Measurements from ENCODE around the gene TP53I11. TPM values are rescaled to one million over a fixed set of nuclear protein-coding genes. Genes with fewer than 3 reads are reported as not detected.

TP53I11 gene
- total and polyA plus RNA-seq, 2 donors (not counting 1 experiment from before 2014, with no cell fraction given): 25.0 to 229 TPM

DNA sequence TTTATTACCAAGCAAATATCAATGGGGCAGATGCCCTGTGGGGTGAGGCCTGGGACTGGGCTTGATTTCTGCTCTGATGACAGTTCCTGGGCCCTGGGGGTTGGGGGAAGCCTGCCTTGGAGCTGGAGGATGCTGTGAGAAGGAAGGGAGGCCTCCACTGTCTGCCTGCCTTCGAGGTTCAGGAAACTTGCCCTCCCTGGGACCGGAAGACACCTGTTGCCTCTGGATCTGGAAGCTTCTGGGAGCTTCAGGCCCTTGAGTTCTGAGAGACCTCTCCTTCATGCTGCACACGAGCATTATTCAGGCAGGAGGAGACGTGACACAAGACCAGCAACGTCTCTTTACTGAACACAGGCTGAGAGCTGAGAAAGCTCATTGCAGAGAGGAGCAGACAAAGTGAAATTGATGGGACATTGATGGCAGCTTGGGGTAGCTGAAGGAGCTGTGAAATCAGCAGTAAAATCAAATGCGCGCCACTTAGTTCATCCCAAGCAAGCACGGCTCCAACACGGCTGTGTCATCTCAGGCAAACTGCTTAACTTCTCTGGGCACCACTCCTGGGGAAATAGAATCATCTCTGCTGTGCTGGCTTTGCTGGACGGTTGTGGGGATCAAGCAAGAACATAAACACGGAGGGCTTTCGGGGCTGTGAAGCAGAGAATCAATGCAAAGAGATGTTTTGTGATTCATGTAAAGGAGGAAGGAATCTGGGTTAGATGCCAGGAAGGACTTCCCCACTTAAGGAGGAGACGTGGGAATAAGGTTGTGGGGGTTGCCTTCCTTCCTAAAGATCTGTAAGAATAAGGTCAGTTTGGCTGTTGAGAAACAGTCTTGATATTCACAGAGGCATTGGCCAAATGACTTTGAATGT, 64.5 kb downstream of the TP53I11 start:
- H3K9me3 ChIP-seq (ENCODE audit: control extremely low read depth in 1 of 3, control insufficient read depth in 2 of 3, insufficient read depth in 1 of 3, low read length in 2 of 3): no peaks in the 10 kb centered on the region
- H3K4me1 ChIP-seq (ENCODE audit: control insufficient read depth in 2 of 2, insufficient read depth in 2 of 2, low read length in 2 of 2): no peaks in the 10 kb centered on the region
- ATAC-seq (ENCODE audit: low read depth) (no peak), DNase-seq (no peak)
- Mint-ChIP-seq H3K27me3 (no peaks in the 10 kb centered on the region), H3K4me3 (no peak overlapping the region), H3K4me1 (no peaks in the 10 kb centered on the region), H3K9me3 (ENCODE audit: insufficient read depth) (no peaks in the 10 kb centered on the region), H3K27ac (no peak overlapping the region)
- intact Hi-C loops (cut with micrococcal nuclease): no loop called here
- H3K79me2 ChIP-seq (ENCODE audit: control insufficient read depth, insufficient read depth, low read length): no peaks in the 10 kb centered on the region
- H3K4me3 ChIP-seq (ENCODE audit: control extremely low read depth in 1 of 5, extremely low read depth in 1 of 5, insufficient read depth in 1 of 5, low read depth in 2 of 5, low read length in 4 of 5): no peak overlapping the region
- TF ChIP-seq EZH2 (IDR thresholded peaks at IDR 0.05; ENCODE audit: borderline replicate concordance, insufficient read depth, low read depth, low read length, poor library complexity, severe bottlenecking): no peak
- TF ChIP-seq, protein P1, sequence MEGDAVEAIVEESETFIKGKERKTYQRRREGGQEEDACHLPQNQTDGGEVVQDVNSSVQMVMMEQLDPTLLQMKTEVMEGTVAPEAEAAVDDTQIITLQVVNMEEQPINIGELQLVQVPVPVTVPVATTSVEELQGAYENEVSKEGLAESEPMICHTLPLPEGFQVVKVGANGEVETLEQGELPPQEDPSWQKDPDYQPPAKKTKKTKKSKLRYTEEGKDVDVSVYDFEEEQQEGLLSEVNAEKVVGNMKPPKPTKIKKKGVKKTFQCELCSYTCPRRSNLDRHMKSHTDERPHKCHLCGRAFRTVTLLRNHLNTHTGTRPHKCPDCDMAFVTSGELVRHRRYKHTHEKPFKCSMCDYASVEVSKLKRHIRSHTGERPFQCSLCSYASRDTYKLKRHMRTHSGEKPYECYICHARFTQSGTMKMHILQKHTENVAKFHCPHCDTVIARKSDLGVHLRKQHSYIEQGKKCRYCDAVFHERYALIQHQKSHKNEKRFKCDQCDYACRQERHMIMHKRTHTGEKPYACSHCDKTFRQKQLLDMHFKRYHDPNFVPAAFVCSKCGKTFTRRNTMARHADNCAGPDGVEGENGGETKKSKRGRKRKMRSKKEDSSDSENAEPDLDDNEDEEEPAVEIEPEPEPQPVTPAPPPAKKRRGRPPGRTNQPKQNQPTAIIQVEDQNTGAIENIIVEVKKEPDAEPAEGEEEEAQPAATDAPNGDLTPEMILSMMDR (IDR thresholded peaks at IDR 0.05): no peak
- no peaks in the 10 kb centered on the region for H3K27me3 ChIP-seq (replicated peaks in 1 of 4; ENCODE audit: control extremely low read depth in 1 of 4, control insufficient read depth in 3 of 4, insufficient read depth in 4 of 4, low read length in 3 of 4)
- H3K27ac ChIP-seq (ENCODE audit: low read length in 2 of 2): no peak overlapping the region
- no peak overlapping the region for H3K4me2 ChIP-seq (replicated peaks; ENCODE audit: low read depth, low read length, poor library complexity, severe bottlenecking)
- ChIA-PET CTCF (no interaction called here), POLR2A (no interaction called here)
- no peaks in the 10 kb centered on the region for H4K20me1 ChIP-seq (ENCODE audit: control insufficient read depth, insufficient read depth, low read length, poor library complexity, severe bottlenecking)
- no peaks in the 10 kb centered on the region for H3K36me3 ChIP-seq (replicated peaks in 1 of 2; ENCODE audit: control extremely low read depth in 1 of 2, control insufficient read depth in 1 of 2, extremely low read depth in 1 of 2, insufficient read depth in 2 of 2, low read length in 1 of 2)
- H2AFZ ChIP-seq (ENCODE audit: insufficient read depth, low read depth, low read length, poor library complexity, severe bottlenecking): no peak overlapping the region
- 82% methylated on average over 13 of the region's 13 CpGs for whole genome bisulfite sequencing (ENCODE audit: insufficient coverage)
- H3K9ac ChIP-seq (ENCODE audit: low read length): no peak overlapping the region

DNA sequence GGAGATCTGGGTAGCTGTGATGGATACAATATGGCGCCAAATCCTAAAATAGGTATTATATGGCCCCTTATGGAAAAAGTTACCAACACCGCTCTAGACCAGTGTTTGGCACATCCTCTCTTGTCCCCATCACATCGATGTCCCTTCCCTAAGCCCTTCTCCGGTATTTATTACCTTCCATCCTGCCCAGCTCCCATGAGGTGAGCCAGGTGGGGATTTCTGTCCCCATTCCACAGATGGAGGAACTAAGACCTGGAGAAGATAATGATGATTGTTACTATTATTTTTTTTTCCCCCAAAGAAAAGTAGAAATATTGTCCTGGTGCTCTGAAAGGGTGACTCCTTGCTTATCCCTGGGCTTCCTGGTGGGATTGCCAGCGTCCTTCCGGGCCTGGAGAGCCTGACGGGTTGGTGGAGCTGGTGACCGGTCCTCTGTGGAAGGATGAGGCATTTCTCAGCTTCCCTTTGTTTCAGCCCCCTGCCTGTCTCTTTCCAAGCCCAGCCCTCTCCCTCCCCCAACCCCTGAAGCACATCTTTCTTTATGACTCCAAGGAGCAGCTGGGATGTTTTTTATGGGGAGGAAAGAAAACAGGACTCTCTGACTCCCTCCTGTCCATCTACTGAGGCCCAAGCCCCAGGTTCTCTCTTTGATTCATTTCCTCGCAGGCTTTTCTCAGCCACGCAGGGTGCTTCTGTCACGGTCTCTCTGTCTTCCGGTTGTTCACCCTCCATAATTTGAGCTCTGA, 65.4 kb downstream of the TP53I11 start:
- Histone ChIP-seq H3K4me3 (ENCODE audit: control extremely low read depth in 1 of 5, extremely low read depth in 1 of 5, insufficient read depth in 1 of 5, low read depth in 2 of 5, low read length in 4 of 5) (no peak overlapping the region), H4K20me1 (ENCODE audit: control insufficient read depth, insufficient read depth, low read length, poor library complexity, severe bottlenecking) (no peaks in the 10 kb centered on the region), H3K79me2 (ENCODE audit: control insufficient read depth, insufficient read depth, low read length) (no peaks in the 10 kb centered on the region), H3K9ac (ENCODE audit: low read length) (no peak overlapping the region), H3K4me2 (replicated peaks; ENCODE audit: low read depth, low read length, poor library complexity, severe bottlenecking) (no peak overlapping the region), H3K9me3 (ENCODE audit: control extremely low read depth in 1 of 3, control insufficient read depth in 2 of 3, insufficient read depth in 1 of 3, low read length in 2 of 3) (no peaks in the 10 kb centered on the region), H3K27me3 (replicated peaks in 1 of 4; ENCODE audit: control extremely low read depth in 1 of 4, control insufficient read depth in 3 of 4, insufficient read depth in 4 of 4, low read length in 3 of 4) (no peaks in the 10 kb centered on the region), H3K27ac (ENCODE audit: low read length in 2 of 2) (no peak overlapping the region), H3K4me1 (ENCODE audit: control insufficient read depth in 2 of 2, insufficient read depth in 2 of 2, low read length in 2 of 2) (no peaks in the 10 kb centered on the region), H2AFZ (ENCODE audit: insufficient read depth, low read depth, low read length, poor library complexity, severe bottlenecking) (no peak overlapping the region), H3K36me3 (replicated peaks in 1 of 2; ENCODE audit: control extremely low read depth in 1 of 2, control insufficient read depth in 1 of 2, extremely low read depth in 1 of 2, insufficient read depth in 2 of 2, low read length in 1 of 2) (no peaks in the 10 kb centered on the region)
- H3K9me3 Mint-ChIP-seq (ENCODE audit: insufficient read depth): no peaks in the 10 kb centered on the region
- TF ChIP-seq EZH2 (IDR thresholded peaks at IDR 0.05; ENCODE audit: borderline replicate concordance, insufficient read depth, low read depth, low read length, poor library complexity, severe bottlenecking): no peak
- TF ChIP-seq, protein P1 (IDR thresholded peaks at IDR 0.05): no peak
- no peak overlapping the region for H3K27ac Mint-ChIP-seq
- intact Hi-C loops (cut with micrococcal nuclease): no loop called here
- no peaks in the 10 kb centered on the region for H3K27me3 Mint-ChIP-seq
- no peak overlapping the region for H3K4me3 Mint-ChIP-seq
- ChIA-PET CTCF (no interaction called here), POLR2A (no interaction called here)
- WGBS (ENCODE audit: insufficient coverage): 76% methylated on average over 3 of the region's 12 CpGs
- ATAC-seq (ENCODE audit: low read depth): no peak
- no peaks in the 10 kb centered on the region for H3K4me1 Mint-ChIP-seq
- no peak for DNase-seq

Data from B cell (primary cell).